ENCODE results near the gene NANS. TPM values are rescaled to one million over a fixed set of nuclear protein-coding genes. Genes with fewer than 3 reads are reported as not detected.
"Not testable (repeated sequence)": the region's sequence is repeated elsewhere in the genome, so short reads cannot be mapped to it uniquely, and the experiment has no call there.

Gene NANS
- total RNA-seq, 3 donors from 2014 or later: 119 to 342 (median 206) TPM

DNA sequence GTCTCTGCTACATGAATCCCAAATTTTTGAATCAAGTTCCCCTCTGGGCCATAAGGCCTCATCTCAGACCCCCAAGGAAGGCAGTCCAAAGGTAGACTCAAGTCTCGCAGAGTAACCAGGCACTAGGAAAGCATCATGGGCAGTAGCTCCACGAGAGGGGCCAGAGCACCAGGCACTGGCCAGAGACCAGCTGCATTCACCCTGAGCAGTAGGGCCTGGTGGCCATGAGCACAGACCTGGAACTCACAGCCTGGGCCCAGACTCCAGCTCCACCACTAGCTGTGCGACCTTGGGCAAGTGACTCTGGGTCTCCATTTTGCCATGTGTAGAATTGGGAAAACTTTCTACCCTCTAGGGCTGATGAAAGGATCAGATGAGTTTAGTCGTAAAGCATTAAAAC, 28.5 kb downstream of the NANS start:
- TF ChIP-seq CTCF (IDR thresholded peaks at IDR 0.05): no peak
- Histone ChIP-seq H3K4me3 (no peak overlapping the region), H3K4me1 (ENCODE audit: low read depth) (peaks cover 26% of the 10 kb centered on the region), H3K36me3 (ENCODE audit: low read depth) (peaks cover 4% of the 10 kb centered on the region), H3K9me3 (no peaks in the 10 kb centered on the region)
- no peak for DNase-seq
- intact Hi-C loops (cut with DNase I, micrococcal nuclease): no loop called here
- no peak for ATAC-seq

- Histone ChIP-seq H3K9me3 (no peaks in the 10 kb centered on the region), H3K36me3 (ENCODE audit: low read depth) (no peaks in the 10 kb centered on the region), H3K4me3 (no peak overlapping the region), H3K4me1 (ENCODE audit: low read depth) (peaks cover 19% of the 10 kb centered on the region)
- intact Hi-C loops (cut with DNase I, micrococcal nuclease): no loop called here
- ATAC-seq: no peak
- no peak for DNase-seq
- no peak for TF ChIP-seq CTCF (IDR thresholded peaks at IDR 0.05)
These were observed 29.4 kb downstream of the NANS start for GRCh38 chr9:98085944-98086343.

DNA sequence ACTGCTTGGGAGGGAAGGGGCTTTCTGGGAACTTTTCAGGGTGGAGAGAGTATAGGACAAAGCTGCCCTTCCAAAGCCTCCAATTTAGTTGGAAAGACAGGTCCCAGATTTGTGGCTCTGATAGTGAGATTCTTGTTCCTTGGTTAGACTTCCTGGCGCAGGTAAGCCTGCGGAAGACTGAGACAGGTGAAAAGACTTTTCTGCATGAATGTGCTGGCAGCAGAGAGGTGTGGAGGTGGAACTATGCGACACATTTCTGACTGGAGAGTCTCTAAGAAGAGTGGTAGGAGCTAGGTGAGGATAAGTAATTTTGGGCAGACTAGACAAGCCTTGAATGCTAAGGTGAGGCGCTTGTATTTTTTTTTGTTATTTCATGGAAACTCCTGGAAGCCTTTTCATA, 29.9 kb downstream of the NANS start:
- ATAC-seq (no peak), DNase-seq (no peak)
- Histone ChIP-seq H3K9me3 (no peaks in the 10 kb centered on the region), H3K36me3 (ENCODE audit: low read depth) (no peaks in the 10 kb centered on the region), H3K4me1 (ENCODE audit: low read depth) (peaks cover 15% of the 10 kb centered on the region), H3K4me3 (no peak overlapping the region)
- TF ChIP-seq CTCF (IDR thresholded peaks at IDR 0.05): no peak
- intact Hi-C loops (cut with DNase I, micrococcal nuclease): no loop called here

DNA sequence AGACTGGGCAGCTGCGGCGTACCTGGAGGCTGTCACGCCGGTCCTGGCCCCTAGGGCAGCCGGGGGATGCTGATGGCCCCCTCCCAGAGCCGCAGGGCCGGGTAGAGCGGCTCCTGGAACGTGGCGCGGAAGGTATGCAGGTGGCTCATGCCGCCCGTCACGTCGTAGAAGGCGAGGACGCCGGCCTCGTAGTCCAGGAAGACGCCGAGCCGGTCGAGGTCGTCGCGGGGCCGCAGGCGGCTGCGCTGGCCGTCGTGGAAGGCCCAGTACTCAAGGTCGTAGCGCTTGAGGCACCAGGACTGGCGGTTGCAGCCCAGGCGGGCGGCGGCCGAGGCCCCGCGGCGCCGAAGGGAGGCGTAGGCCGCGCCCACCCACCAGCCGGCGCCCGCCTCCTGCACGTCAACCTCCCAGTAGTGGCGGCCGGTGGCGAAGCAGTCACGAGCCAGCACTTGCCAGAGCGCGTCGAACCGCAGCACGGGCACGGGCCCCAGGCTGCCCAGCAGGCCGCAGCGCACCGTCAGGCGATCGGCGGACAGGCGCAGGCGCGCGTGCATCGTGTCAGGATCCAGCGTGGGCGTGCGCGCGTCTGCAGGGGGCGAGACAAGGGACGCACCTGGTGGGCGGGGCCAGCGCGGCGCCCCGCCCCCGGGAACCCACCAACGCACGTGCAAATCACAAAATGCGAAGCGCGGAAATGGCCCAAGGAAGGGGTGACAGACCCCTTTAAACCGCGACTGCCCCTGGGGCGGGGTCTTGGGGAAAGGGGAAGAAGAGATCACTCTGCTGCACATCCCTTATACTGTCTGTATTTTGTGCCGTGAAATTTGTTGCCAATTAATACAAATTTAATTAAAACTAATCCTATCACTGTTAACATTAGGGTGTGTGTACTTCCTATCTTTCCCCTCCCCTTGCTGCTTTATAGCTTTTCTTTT, 31.2 kb downstream of the NANS start:
- Histone ChIP-seq H3K9me3 (no peaks in the 10 kb centered on the region), H3K36me3 (ENCODE audit: low read depth) (no peaks in the 10 kb centered on the region), H3K4me3 (no peak overlapping the region), H3K4me1 (ENCODE audit: low read depth) (peaks cover 4% of the 10 kb centered on the region)
- intact Hi-C loops (cut with DNase I, micrococcal nuclease): no loop called here
- peak; percentile 11 for ATAC-seq
- TF ChIP-seq CTCF (IDR thresholded peaks at IDR 0.05): no peak
- peak in 2 of 3 donors; percentile 58 to 70 for DNase-seq

- ATAC-seq; DNase-seq; H3K36me3 ChIP-seq (ENCODE audit: low read depth); intact Hi-C loops (cut with DNase I, micrococcal nuclease); H3K4me1 ChIP-seq (ENCODE audit: low read depth); H3K9me3 ChIP-seq; H3K4me3 ChIP-seq: not testable (repeated sequence)
These were observed 34.1 kb downstream of the NANS start for GRCh38 chr9:98090674-98091073.

DNA sequence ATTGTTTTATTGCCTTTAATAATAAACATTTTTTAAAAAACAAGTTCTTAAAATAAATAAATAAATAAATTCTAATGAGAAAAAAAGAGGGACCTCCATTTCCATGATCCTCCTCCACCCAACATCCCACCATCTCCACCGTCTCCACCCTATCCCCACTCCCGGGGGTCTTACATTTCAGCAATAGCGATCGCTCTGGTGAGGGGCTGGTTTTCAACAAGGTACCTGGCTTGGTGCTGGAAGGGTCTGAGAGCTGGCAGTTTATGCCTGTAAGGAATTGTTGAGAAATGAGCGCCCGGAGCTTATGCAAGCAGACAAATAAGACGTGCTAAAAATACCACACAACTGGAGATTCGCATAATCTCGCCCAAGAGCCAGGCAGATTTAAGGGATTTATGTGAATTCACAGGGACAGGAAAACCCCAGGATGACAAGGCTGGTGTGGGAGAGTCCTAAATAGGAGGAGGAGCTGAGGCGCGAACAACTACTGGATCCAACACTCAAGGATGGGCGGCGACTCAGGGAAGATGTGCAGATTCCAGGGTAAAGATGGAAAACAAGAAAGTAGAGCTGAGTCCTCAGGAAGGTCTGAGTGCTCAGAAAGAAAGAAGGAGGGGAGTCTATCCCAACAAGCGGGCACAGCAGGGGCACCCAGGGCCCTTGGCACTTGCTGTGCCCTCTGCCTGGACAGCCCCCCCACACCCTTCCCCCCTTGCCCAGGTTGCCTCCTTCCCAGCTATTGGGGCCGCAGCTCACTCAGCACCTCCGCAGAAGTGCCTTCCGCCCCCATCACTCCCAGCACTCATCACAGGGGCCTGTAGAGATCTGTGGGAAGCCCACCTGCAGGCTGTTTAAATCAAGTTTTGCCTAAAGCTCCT, 35.4 kb downstream of the NANS start:
- no peaks in the 10 kb centered on the region for H3K36me3 ChIP-seq (ENCODE audit: low read depth)
- no peak for DNase-seq

More for the DNA sequence above, 35.4 kb downstream of the NANS start:
- Histone ChIP-seq H3K9me3 (no peaks in the 10 kb centered on the region), H3K4me1 (ENCODE audit: low read depth) (peaks cover 3% of the 10 kb centered on the region), H3K4me3 (no peak overlapping the region)
- ATAC-seq: no peak
- TF ChIP-seq CTCF (IDR thresholded peaks at IDR 0.05): no peak
- intact Hi-C loops (cut with DNase I, micrococcal nuclease): no loop called here
